Adrenal gland (tissue), 5 donors: Measurements from ENCODE around the gene CRISPLD2.

Experiments
- POLR2A ChIP-seq, 2 donors: fragments of 450-650 bp; IDR thresholded peaks; one replicate each; pipeline ENCODE4 v1.6.1; 2017; ENCODE audit warnings: antibody characterized with exemption in 2 of 2, mild to moderate bottlenecking in 2 of 2, moderate library complexity in 1 of 2
- TF ChIP-seq, protein P1 (sequence below), 6 experiments: fragments of 450-650 bp in 4 of 6; fragments of 200-600 bp in 2 of 6; sonication (generic) in 1 of 6; IDR thresholded peaks; 1 replicate in 5 of 6; 2 replicates in 1 of 6; pipeline versions ENCODE4 v1.5.1 to v1.8.0; 2016 to 2021; ENCODE audit warnings: antibody characterized with exemption in 6 of 6, mild to moderate bottlenecking in 2 of 6, moderate library complexity in 1 of 6
- donor health status: DM: no; HTN: no; CAD: no.

GRCh38 chr16:84820305-84820684 is 510 bp downstream of the CRISPLD2 start:
- TF ChIP-seq, protein P1, sequence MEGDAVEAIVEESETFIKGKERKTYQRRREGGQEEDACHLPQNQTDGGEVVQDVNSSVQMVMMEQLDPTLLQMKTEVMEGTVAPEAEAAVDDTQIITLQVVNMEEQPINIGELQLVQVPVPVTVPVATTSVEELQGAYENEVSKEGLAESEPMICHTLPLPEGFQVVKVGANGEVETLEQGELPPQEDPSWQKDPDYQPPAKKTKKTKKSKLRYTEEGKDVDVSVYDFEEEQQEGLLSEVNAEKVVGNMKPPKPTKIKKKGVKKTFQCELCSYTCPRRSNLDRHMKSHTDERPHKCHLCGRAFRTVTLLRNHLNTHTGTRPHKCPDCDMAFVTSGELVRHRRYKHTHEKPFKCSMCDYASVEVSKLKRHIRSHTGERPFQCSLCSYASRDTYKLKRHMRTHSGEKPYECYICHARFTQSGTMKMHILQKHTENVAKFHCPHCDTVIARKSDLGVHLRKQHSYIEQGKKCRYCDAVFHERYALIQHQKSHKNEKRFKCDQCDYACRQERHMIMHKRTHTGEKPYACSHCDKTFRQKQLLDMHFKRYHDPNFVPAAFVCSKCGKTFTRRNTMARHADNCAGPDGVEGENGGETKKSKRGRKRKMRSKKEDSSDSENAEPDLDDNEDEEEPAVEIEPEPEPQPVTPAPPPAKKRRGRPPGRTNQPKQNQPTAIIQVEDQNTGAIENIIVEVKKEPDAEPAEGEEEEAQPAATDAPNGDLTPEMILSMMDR (IDR thresholded peaks at IDR 0.05): no peak
- no peak for TF ChIP-seq POLR2A (IDR thresholded peaks at IDR 0.05)
